H1 (cell line): ENCODE results near the gene DNTTIP2. TPM values are rescaled to one million over a fixed set of nuclear protein-coding genes. Genes with fewer than 3 reads are reported as not detected.

Experiments used
- KDM1A ChIP-seq: fragments of 200-600, 300-600 bp; sonication (generic); IDR thresholded peaks from 2 replicates; pipeline ENCODE4 v1.7.1; 2016; ENCODE audit warnings: mild to moderate bottlenecking, low read length, borderline replicate concordance
- MAX ChIP-seq: IDR thresholded peaks from 2 replicates; pipeline ENCODE4 v1.6.1; 2012; ENCODE audit warnings: inconsistent platforms
- PHF8 ChIP-seq: fragments of 200-600 bp; sonication (generic); conservative IDR thresholded peaks from 2 replicates; pipeline ENCODE4 v1.7.1; 2012; ENCODE audit warnings: low read depth, mild to moderate bottlenecking, inconsistent platforms, low read length, moderate library complexity
- SP2 ChIP-seq: IDR thresholded peaks from 2 replicates; pipeline ENCODE4 v1.6.1; 2012; ENCODE audit warnings: mild to moderate bottlenecking, low read length, inconsistent platforms
- SRF ChIP-seq: IDR thresholded peaks from 2 replicates; pipeline ENCODE4 v1.6.1; 2011; ENCODE audit warnings: mild to moderate bottlenecking, low read depth, low read length, moderate library complexity
- SUZ12 ChIP-seq: fragments of 200-600 bp; sonication (generic); IDR thresholded peaks from 2 replicates; pipeline ENCODE4 v1.6.1; 2012; ENCODE audit warnings: mild to moderate bottlenecking, inconsistent platforms, low read length, moderate library complexity, mixed read lengths
- polyA plus RNA-seq, 7 experiments: library from polyadenylated mRNA; depleted of rRNA in 3 of 7; stranded (reverse) in 5 of 7; unstranded in 2 of 7; fragments of >200 nt in 5 of 7; fragments of 200-250 nt in 2 of 7; gene quantifications; 1 replicate in 5 of 7; 2 replicates in 1 of 7; 4 replicates in 1 of 7; pipeline versions ENCODE4 v1.2.1 to v1.2.3, GENCODE V29; 2011 to 2013; ENCODE audit warnings: missing spikeins in 2 of 7, mixed read lengths in 2 of 7
- total RNA-seq: library from RNA; stranded (reverse); fragmentation: NEBNext Ultra II Directional; extraction: Animal tissue kit (Norgen Biotek cat#: 25700); gene quantifications from 2 replicates; pipeline ENCODE4 v1.2.1, GENCODE V29; 2021
- TF ChIP-seq, protein P1 (sequence below), 3 experiments: IDR thresholded peaks; 1 replicate in 2 of 3; 2 replicates in 1 of 3; pipeline versions ENCODE4 v1.5.1 to v1.6.1; 2011; ENCODE audit warnings: low read length in 3 of 3, mild to moderate bottlenecking in 3 of 3, inconsistent platforms in 2 of 3, low read depth in 1 of 3, moderate library complexity in 1 of 3; ENCODE audit not compliant: insufficient read depth in 1 of 3; ENCODE audit errors: control extremely low read depth in 1 of 3

The DNTTIP2 gene
- total and polyA plus RNA-seq, 2 of the 8 experiments (the other 6 are each of a cell fraction or from before 2014, with no cell fraction given) = 6.3 to 80.4 TPM

- TF ChIP-seq SRF (no peak), SUZ12 (no peak), MAX (peak; percentile 56), KDM1A (no peak), PHF8 (peak; percentile 53), SP2 (no peak)
- TF ChIP-seq, protein P1, sequence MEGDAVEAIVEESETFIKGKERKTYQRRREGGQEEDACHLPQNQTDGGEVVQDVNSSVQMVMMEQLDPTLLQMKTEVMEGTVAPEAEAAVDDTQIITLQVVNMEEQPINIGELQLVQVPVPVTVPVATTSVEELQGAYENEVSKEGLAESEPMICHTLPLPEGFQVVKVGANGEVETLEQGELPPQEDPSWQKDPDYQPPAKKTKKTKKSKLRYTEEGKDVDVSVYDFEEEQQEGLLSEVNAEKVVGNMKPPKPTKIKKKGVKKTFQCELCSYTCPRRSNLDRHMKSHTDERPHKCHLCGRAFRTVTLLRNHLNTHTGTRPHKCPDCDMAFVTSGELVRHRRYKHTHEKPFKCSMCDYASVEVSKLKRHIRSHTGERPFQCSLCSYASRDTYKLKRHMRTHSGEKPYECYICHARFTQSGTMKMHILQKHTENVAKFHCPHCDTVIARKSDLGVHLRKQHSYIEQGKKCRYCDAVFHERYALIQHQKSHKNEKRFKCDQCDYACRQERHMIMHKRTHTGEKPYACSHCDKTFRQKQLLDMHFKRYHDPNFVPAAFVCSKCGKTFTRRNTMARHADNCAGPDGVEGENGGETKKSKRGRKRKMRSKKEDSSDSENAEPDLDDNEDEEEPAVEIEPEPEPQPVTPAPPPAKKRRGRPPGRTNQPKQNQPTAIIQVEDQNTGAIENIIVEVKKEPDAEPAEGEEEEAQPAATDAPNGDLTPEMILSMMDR (IDR thresholded peaks at IDR 0.05; ENCODE audit: control extremely low read depth in 1 of 3, insufficient read depth in 1 of 3, low read depth in 1 of 3, low read length in 3 of 3) = 0 out of 4 replicates have a peak, but pooled peaks of 1 of the 3 experiments have one; percentile 2
Observed at GRCh38 chr1:93846992-93847810, 31.8 kb downstream of the DNTTIP2 start (continued).
